H9 (cell line): ENCODE data around the gene PCDHGB4. TPM values are rescaled to one million over a fixed set of nuclear protein-coding genes. Genes with fewer than 3 reads are reported as not detected.
"Not testable (repeated sequence)": the region's sequence is repeated elsewhere in the genome, so short reads cannot be mapped to it uniquely, and the experiment has no call there.

Experiments
- DNase-seq: peaks from one replicate; pipeline ENCODE4 v3.0.0-alpha.2; 2017
- H2AFZ ChIP-seq: one replicate; pipeline ENCODE4 v1.6.1; 2013; ENCODE audit warnings: mild to moderate bottlenecking, low read length, control low read depth, moderate library complexity
- H2AK5ac ChIP-seq: 2 replicates; pipeline ENCODE4 v1.6.1; 2013; ENCODE audit warnings: low read length, control low read depth, mixed read lengths; ENCODE audit not compliant: insufficient read length
- H2BK120ac ChIP-seq: one replicate; pipeline ENCODE4 v1.6.1; 2013; ENCODE audit warnings: low read depth, mild to moderate bottlenecking, low read length, control low read depth, inconsistent platforms; ENCODE audit not compliant: poor library complexity, severe bottlenecking
- H2BK12ac ChIP-seq: 2 replicates; pipeline ENCODE4 v1.6.1; 2013; ENCODE audit warnings: low read length, control low read depth, mixed read lengths, low read depth; ENCODE audit not compliant: insufficient read length
- H2BK15ac ChIP-seq: 2 replicates; pipeline ENCODE4 v1.6.1; 2013; ENCODE audit warnings: low read depth, low read length, control low read depth
- H2BK20ac ChIP-seq: one replicate; pipeline ENCODE4 v1.6.1; 2013; ENCODE audit warnings: low read depth, mild to moderate bottlenecking, low read length, control low read depth, inconsistent platforms; ENCODE audit not compliant: poor library complexity, severe bottlenecking
- H2BK5ac ChIP-seq: 2 replicates; pipeline ENCODE4 v1.6.1; 2013; ENCODE audit warnings: low read length, control low read depth, mixed read lengths; ENCODE audit not compliant: insufficient read length
- H3K14ac ChIP-seq: 2 replicates; pipeline ENCODE4 v1.6.1; 2013; ENCODE audit warnings: low read length, control low read depth; ENCODE audit not compliant: insufficient read depth
- H3K18ac ChIP-seq: 2 replicates; pipeline ENCODE4 v1.6.1; 2013; ENCODE audit warnings: low read depth, mild to moderate bottlenecking, mixed read lengths, low read length, control low read depth; ENCODE audit not compliant: insufficient read length
- H3K23ac ChIP-seq: 2 replicates; pipeline ENCODE4 v1.6.1; 2013; ENCODE audit warnings: low read length, control low read depth, mixed read lengths, low read depth; ENCODE audit not compliant: insufficient read length
- H3K23me2 ChIP-seq: 2 replicates; pipeline ENCODE4 v1.6.1; 2013; ENCODE audit warnings: low read depth, mild to moderate bottlenecking, mixed read lengths, low read length, control low read depth; ENCODE audit not compliant: insufficient read length, poor library complexity, severe bottlenecking
- H3K27ac ChIP-seq: 2 replicates; pipeline ENCODE4 v1.5.1; 2013; ENCODE audit warnings: low read length, control low read depth, mixed read lengths, low read depth; ENCODE audit not compliant: insufficient read length
- H3K27me3 ChIP-seq: 2 replicates; pipeline ENCODE4 v1.6.1; 2013; ENCODE audit warnings: low read length, control low read depth, inconsistent platforms; ENCODE audit not compliant: insufficient read depth
- H3K4ac ChIP-seq: 2 replicates; pipeline ENCODE4 v1.6.1; 2013; ENCODE audit warnings: low read depth, mild to moderate bottlenecking, control low read depth, inconsistent platforms, low read length, moderate library complexity
- H3K4me1 ChIP-seq: 2 replicates; pipeline ENCODE4 v1.6.1; 2013; ENCODE audit warnings: low read length, control low read depth, inconsistent platforms; ENCODE audit not compliant: insufficient read depth
- H3K4me2 ChIP-seq: 2 replicates; pipeline ENCODE4 v1.6.1; 2013; ENCODE audit warnings: low read length, control low read depth, mixed read lengths; ENCODE audit not compliant: insufficient read length, insufficient read depth
- H3K56ac ChIP-seq: 2 replicates; pipeline ENCODE4 v1.6.1; 2013; ENCODE audit warnings: low read depth, mild to moderate bottlenecking, mixed read lengths, low read length, control low read depth; ENCODE audit not compliant: insufficient read length
- H3K79me1 ChIP-seq: 2 replicates; pipeline ENCODE4 v1.6.1; 2013; ENCODE audit warnings: low read depth, mild to moderate bottlenecking, moderate library complexity, low read length, control low read depth, inconsistent platforms; ENCODE audit not compliant: insufficient read depth, poor library complexity, severe bottlenecking
- H3K79me2 ChIP-seq: 2 replicates; pipeline ENCODE4 v1.6.1; 2013; ENCODE audit warnings: low read length, control low read depth, inconsistent platforms; ENCODE audit not compliant: insufficient read depth
- H3K9ac ChIP-seq: 2 replicates; pipeline ENCODE4 v1.6.1; 2013; ENCODE audit warnings: low read length, control low read depth, mixed read lengths; ENCODE audit not compliant: insufficient read length; ENCODE audit errors: extremely low read depth
- H3K9me3 ChIP-seq: one replicate; pipeline ENCODE4 v1.6.1; 2013; ENCODE audit warnings: low read depth, low read length, inconsistent platforms; ENCODE audit not compliant: control insufficient read depth
- H3T11ph ChIP-seq: one replicate; pipeline ENCODE4 v1.6.1; 2013; ENCODE audit warnings: mild to moderate bottlenecking, low read length, control low read depth, inconsistent platforms
- H4K20me1 ChIP-seq: one replicate; pipeline ENCODE4 v1.6.1; 2013; ENCODE audit not compliant: control insufficient read depth, insufficient read length, insufficient read depth
- H4K5ac ChIP-seq: 2 replicates; pipeline ENCODE4 v1.6.1; 2013; ENCODE audit warnings: low read depth, mild to moderate bottlenecking, mixed read lengths, low read length, control low read depth; ENCODE audit not compliant: insufficient read length
- H4K8ac ChIP-seq: replicated peaks from 2 replicates; pipeline ENCODE4 v1.6.1; 2013; ENCODE audit warnings: low read length, control low read depth, mixed read lengths, low read depth; ENCODE audit not compliant: insufficient read length
- H4K91ac ChIP-seq: 2 replicates; pipeline ENCODE4 v1.6.1; 2013; ENCODE audit warnings: low read depth, mild to moderate bottlenecking, moderate library complexity, mixed read lengths, low read length, control low read depth; ENCODE audit not compliant: insufficient read length
- H3K27ac Mint-ChIP-seq, 3 experiments: 2 replicates in 2 of 3; 3 replicates in 1 of 3; pipeline ENCODE4 v1.8.0; 2020 to 2021; ENCODE audit warnings: mixed read lengths in 3 of 3, mild to moderate bottlenecking in 1 of 3, moderate library complexity in 1 of 3
- H3K27me3 Mint-ChIP-seq: 2 replicates; pipeline ENCODE4 v1.8.0; 2021; ENCODE audit warnings: low read depth, mild to moderate bottlenecking, moderate library complexity, mixed read lengths
- H3K36me3 Mint-ChIP-seq, 3 experiments: 2 replicates in 2 of 3; 3 replicates in 1 of 3; pipeline ENCODE4 v1.8.0; 2020 to 2021; ENCODE audit warnings: low read depth in 3 of 3, mixed read lengths in 3 of 3; ENCODE audit not compliant: insufficient read depth in 1 of 3
- H3K4me1 Mint-ChIP-seq, 2 experiments: 2 replicates each; pipeline ENCODE4 v1.8.0; 2020; ENCODE audit warnings: mixed read lengths in 2 of 2
- H3K4me3 Mint-ChIP-seq, 2 experiments: 2 replicates in 1 of 2; 3 replicates in 1 of 2; pipeline ENCODE4 v1.8.0; 2020 to 2021; ENCODE audit warnings: mild to moderate bottlenecking in 2 of 2, mixed read lengths in 2 of 2, moderate library complexity in 1 of 2
- H3K9me3 Mint-ChIP-seq, 2 experiments: 2 replicates in 1 of 2; 3 replicates in 1 of 2; pipeline ENCODE4 v1.8.0; 2020; ENCODE audit warnings: mild to moderate bottlenecking in 2 of 2, mixed read lengths in 2 of 2, moderate library complexity in 1 of 2
- WGBS: extraction: QIAGEN DNeasy Blood & Tissue Kit; methylation state at CpG from one replicate; pipeline ENCODE4 v1.1.7; 2013; ENCODE audit warnings: missing lambda C conversion rate, low lambda C conversion rate, mixed read lengths; ENCODE audit not compliant: insufficient read length; ENCODE audit errors: extremely low coverage; 5-methylcytosine and 5-hydroxymethylcytosine counted together
- total RNA-seq: library from RNA; stranded (reverse); gene quantifications from 2 replicates; pipeline ENCODE4 v1.2.1, GENCODE V29; 2021

The PCDHGB4 gene
- total RNA-seq, 1 experiment from 2014 or later, result 4.2 TPM

DNA sequence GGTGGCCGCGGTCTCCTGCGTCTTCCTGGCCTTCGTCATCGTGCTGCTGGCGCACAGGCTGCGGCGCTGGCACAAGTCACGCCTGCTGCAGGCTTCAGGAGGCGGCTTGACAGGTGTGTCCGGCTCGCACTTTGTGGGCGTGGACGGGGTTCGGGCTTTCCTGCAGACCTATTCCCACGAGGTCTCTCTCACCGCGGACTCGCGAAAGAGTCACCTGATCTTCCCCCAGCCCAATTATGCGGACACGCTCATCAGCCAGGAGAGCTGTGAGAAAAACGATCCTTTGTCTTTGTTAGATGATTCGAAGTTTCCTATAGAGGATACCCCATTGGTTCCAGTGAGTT lies 27.7 kb downstream of the PCDHGB4 start:
- H3K14ac ChIP-seq, H4K8ac ChIP-seq, H3K4me3 Mint-ChIP-seq, H3K23me2 ChIP-seq, H3K79me1 ChIP-seq, H4K91ac ChIP-seq, H3K27ac ChIP-seq, H3K4me2 ChIP-seq, H3K27me3 ChIP-seq, H2AK5ac ChIP-seq, H4K5ac ChIP-seq, H2AFZ ChIP-seq, H3K56ac ChIP-seq, H3T11ph ChIP-seq, DNase-seq, H2BK12ac ChIP-seq, H2BK5ac ChIP-seq, H3K23ac ChIP-seq, H2BK20ac ChIP-seq, H3K4ac ChIP-seq, H2BK120ac ChIP-seq, H3K79me2 ChIP-seq, H3K4me1 ChIP-seq, H4K20me1 ChIP-seq, H2BK15ac ChIP-seq, H3K18ac ChIP-seq, H3K27ac Mint-ChIP-seq, H3K9ac ChIP-seq: not testable (repeated sequence)
- WGBS, result no CpG with 5 or more reads among the region's 24 CpGs
- peaks cover 13% of the 10 kb centered on the region for H3K9me3 ChIP-seq
- Mint-ChIP-seq H3K9me3 (peaks cover 46 to 55% of the 10 kb centered on the region in 2 experiments), H3K4me1 (peaks cover 9 to 18% of the 10 kb centered on the region in 2 experiments), H3K36me3 (peaks cover 42 to 62% (median 43%) of the 10 kb centered on the region in 3 experiments), H3K27me3 (peaks cover 20% of the 10 kb centered on the region)
